Measurements from ENCODE around the gene STX8. TPM values are rescaled to one million over a fixed set of nuclear protein-coding genes. Genes with fewer than 3 reads are reported as not detected.
"Not testable (repeated sequence)": the region's sequence is repeated elsewhere in the genome, so short reads cannot be mapped to it uniquely, and the experiment has no call there.

The STX8 gene
- total RNA-seq, 1 experiment from 2014 or later = 38.8 TPM

DNA sequence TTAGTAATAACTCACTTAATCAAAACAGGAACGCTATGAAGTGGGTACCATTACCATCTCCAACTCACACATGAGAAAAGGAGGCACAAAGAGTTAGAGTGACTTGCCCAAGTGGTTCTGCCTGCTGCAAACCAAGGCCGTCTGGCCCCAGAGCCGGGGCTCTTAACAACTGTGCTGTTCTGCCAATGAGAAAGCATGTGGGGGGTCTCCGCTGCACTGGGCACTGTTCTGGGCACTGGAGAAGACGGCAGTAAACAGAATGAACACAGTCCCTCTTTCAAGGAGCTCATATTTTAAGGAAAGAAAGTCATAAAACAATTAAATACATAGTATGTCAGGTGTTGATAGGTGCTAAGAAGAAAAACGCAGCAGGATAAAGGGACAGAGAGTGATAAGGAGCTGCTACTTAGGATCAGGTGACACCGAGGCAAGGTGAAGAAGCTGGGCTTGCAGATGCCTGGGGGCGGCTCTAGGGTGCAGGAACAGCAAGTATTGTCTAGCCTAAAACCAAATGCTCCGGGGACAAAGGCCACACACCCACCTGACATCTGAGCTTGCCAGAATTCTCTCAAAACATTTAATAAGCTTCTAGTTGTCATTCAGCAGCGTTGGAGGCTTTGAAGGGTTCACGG, 6.5 kb downstream of the STX8 start:
- H3K9ac ChIP-seq (ENCODE audit: low read length) = no peak overlapping the region
- H3K27me3 ChIP-seq (ENCODE audit: insufficient read depth, low read length) = no peaks in the 10 kb centered on the region
- no TSS peak for BruUV-seq (replicated peaks)
- intact Hi-C loops (cut with micrococcal nuclease) = no loop called here
- H3K9me2 ChIP-seq (ENCODE audit: insufficient read depth) = no peaks in the 10 kb centered on the region
- TF ChIP-seq ZNF274 (IDR thresholded peaks at IDR 0.05; ENCODE audit: low read depth, low read length) (no peak), SP1 (IDR thresholded peaks at IDR 0.05; ENCODE audit: low read depth) (no peak)
- ATAC-seq = no peak
- H3K79me2 ChIP-seq (ENCODE audit: insufficient read depth, low read length) = 0 out of 2 replicates have a peak, but pooled peaks cover 2% of the 10 kb centered on the region
- H4K20me1 ChIP-seq (ENCODE audit: insufficient read depth) = no peaks in the 10 kb centered on the region
- no peak overlapping the region for H3K27ac ChIP-seq (ENCODE audit: low read depth, low read length)
- no peak overlapping the region for H3K4me3 ChIP-seq (replicated peaks in 1 of 2; ENCODE audit: low read depth in 1 of 2, low read length in 2 of 2)
- ChIA-PET POLR2A (no interaction called here), RAD21 (ENCODE audit: low non-redundant PET in 1 of 2, low total read pairs in 2 of 2, uncharacterized antibody in 2 of 2, unreplicated experiment in 2 of 2) (no interaction called here), CTCF (no interaction called here)
- H3K4me2 ChIP-seq (ENCODE audit: low read length) = no peak overlapping the region
- H3K4me1 ChIP-seq (ENCODE audit: control insufficient read depth in 1 of 2, insufficient read depth in 2 of 2, low read length in 2 of 2) = no peaks in the 10 kb centered on the region
- no peak overlapping the region for H2AFZ ChIP-seq (ENCODE audit: low read depth, low read length, poor library complexity, severe bottlenecking)
- H3K9me3 ChIP-seq (ENCODE audit: control insufficient read depth in 1 of 2, insufficient read depth in 1 of 2, low read depth in 1 of 2, low read length in 2 of 2) = no peaks in the 10 kb centered on the region
- no peaks in the 10 kb centered on the region; a peak in 1 of 4 replicates for H3K36me3 ChIP-seq (ENCODE audit: control insufficient read depth in 1 of 2, insufficient read depth in 2 of 2, low read length in 2 of 2)
- no peak for DNase-seq (ENCODE audit: low read depth, low spot score)

DNA sequence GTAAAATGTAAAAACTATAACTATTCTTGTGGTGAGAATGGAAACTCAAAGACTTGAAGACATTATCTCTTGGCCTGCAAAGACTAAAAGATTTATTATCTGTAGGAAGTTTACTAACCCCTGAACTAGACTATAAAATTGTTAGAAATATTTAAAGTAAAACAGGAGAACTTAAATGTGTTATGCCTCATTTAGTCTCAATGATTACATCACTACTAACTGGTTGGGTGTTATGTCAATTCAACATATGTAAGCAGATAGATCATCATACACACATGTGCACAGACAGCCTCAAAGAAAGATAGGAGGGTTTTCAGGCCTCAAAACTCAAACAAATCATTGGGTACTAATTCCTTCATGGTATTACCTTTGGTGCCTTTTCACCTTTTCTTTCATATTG, 7.6 kb downstream of the STX8 start:
- no peaks in the 10 kb centered on the region for H3K9me3 ChIP-seq (ENCODE audit: control insufficient read depth in 1 of 2, insufficient read depth in 1 of 2, low read depth in 1 of 2, low read length in 2 of 2)
- ATAC-seq = no peak
- 0 out of 2 replicates have a peak, but pooled peaks cover 2% of the 10 kb centered on the region for H3K79me2 ChIP-seq (ENCODE audit: insufficient read depth, low read length)
- TF ChIP-seq CBX3 (IDR thresholded peaks at IDR 0.05; ENCODE audit: low read depth) (no peak), ZFX (IDR thresholded peaks at IDR 0.05) (no peak), SIN3A (IDR thresholded peaks at IDR 0.05; ENCODE audit: low read depth) (no peak)
- no peak overlapping the region for H3K4me2 ChIP-seq (ENCODE audit: low read length)
- no peaks in the 10 kb centered on the region; a peak in 1 of 4 replicates for H3K36me3 ChIP-seq (ENCODE audit: control insufficient read depth in 1 of 2, insufficient read depth in 2 of 2, low read length in 2 of 2)
- no peaks in the 10 kb centered on the region for H3K4me1 ChIP-seq (ENCODE audit: control insufficient read depth in 1 of 2, insufficient read depth in 2 of 2, low read length in 2 of 2)
- no peaks in the 10 kb centered on the region for H3K27me3 ChIP-seq (ENCODE audit: insufficient read depth, low read length)
- ChIA-PET CTCF (no interaction called here), RAD21 (ENCODE audit: low non-redundant PET in 1 of 2, low total read pairs in 2 of 2, uncharacterized antibody in 2 of 2, unreplicated experiment in 2 of 2) (no interaction called here), POLR2A (no interaction called here)
- no peaks in the 10 kb centered on the region for H4K20me1 ChIP-seq (ENCODE audit: insufficient read depth)
- no peak overlapping the region for H3K9ac ChIP-seq (ENCODE audit: low read length)
- H3K27ac ChIP-seq (ENCODE audit: low read depth, low read length) = no peak overlapping the region
- BruUV-seq (replicated peaks) = no TSS peak
- no peak overlapping the region for H2AFZ ChIP-seq (ENCODE audit: low read depth, low read length, poor library complexity, severe bottlenecking)
- H3K9me2 ChIP-seq (ENCODE audit: insufficient read depth) = no peaks in the 10 kb centered on the region
- DNase-seq (ENCODE audit: low read depth, low spot score) = no peak
- intact Hi-C loops (cut with micrococcal nuclease) = no loop called here
- H3K4me3 ChIP-seq (replicated peaks in 1 of 2; ENCODE audit: low read depth in 1 of 2, low read length in 2 of 2) = no peak overlapping the region

DNA sequence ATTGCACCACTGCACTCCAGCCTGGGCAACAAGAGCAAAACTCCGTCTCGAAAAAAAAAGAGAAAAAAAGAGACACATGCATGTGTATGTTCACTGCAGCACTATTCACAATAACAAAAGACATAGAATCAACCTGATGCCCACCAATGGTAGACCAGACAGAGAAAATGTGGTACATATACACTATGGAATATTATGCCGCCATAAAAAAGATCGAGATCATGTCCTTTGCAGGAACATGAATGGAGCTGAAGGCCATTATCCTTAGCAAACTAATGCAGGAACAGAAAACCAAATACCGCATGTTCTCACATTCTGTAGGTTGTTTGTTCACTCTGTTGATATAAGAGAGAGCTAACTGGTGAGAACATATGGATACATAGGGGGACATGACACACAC, 8.9 kb downstream of the STX8 start:
- RAD21 ChIA-PET (ENCODE audit: low non-redundant PET in 1 of 2, low total read pairs in 2 of 2, uncharacterized antibody in 2 of 2, unreplicated experiment in 2 of 2) = not testable (repeated sequence)

More for the DNA sequence above, 8.9 kb downstream of the STX8 start:
- H3K4me3 ChIP-seq (replicated peaks in 1 of 2; ENCODE audit: low read depth in 1 of 2, low read length in 2 of 2); H3K9me2 ChIP-seq (ENCODE audit: insufficient read depth); H3K4me1 ChIP-seq (ENCODE audit: control insufficient read depth in 1 of 2, insufficient read depth in 2 of 2, low read length in 2 of 2); H3K27ac ChIP-seq (ENCODE audit: low read depth, low read length); H3K27me3 ChIP-seq (ENCODE audit: insufficient read depth, low read length); CTCF ChIA-PET; DNase-seq (ENCODE audit: low read depth, low spot score); H4K20me1 ChIP-seq (ENCODE audit: insufficient read depth); H2AFZ ChIP-seq (ENCODE audit: low read depth, low read length, poor library complexity, severe bottlenecking); H3K9ac ChIP-seq (ENCODE audit: low read length); POLR2A ChIA-PET; H3K9me3 ChIP-seq (ENCODE audit: control insufficient read depth in 1 of 2, insufficient read depth in 1 of 2, low read depth in 1 of 2, low read length in 2 of 2); H3K36me3 ChIP-seq (ENCODE audit: control insufficient read depth in 1 of 2, insufficient read depth in 2 of 2, low read length in 2 of 2); H3K79me2 ChIP-seq (ENCODE audit: insufficient read depth, low read length); intact Hi-C loops (cut with micrococcal nuclease); ATAC-seq; H3K4me2 ChIP-seq (ENCODE audit: low read length); BruUV-seq (replicated peaks): not testable (repeated sequence)
